CD14-positive monocyte (primary cell): Measurements from ENCODE around the gene LDLRAP1. TPM values are rescaled to one million over a fixed set of nuclear protein-coding genes. Genes with fewer than 3 reads are reported as not detected.

Source experiments
- DNase-seq, 3 donors: peaks; one replicate each; pipeline ENCODE4 v3.0.0-alpha.2; 2011 to 2022
- H2AFZ ChIP-seq: 2 replicates; pipeline ENCODE4 v1.6.0; 2012; ENCODE audit warnings: mild to moderate bottlenecking, low read depth, low read length, inconsistent platforms; ENCODE audit not compliant: insufficient read depth, poor library complexity, severe bottlenecking
- H3K27ac ChIP-seq, 2 donors: 1 replicate in 1 of 2; 2 replicates in 1 of 2; pipeline ENCODE4 v1.5.1; 2012 to 2013; ENCODE audit warnings: low read length in 2 of 2, control low read depth in 1 of 2, inconsistent platforms in 1 of 2, low read depth in 1 of 2, mild to moderate bottlenecking in 1 of 2
- H3K27me3 ChIP-seq, 2 donors: one replicate each; pipeline versions ENCODE4 v1.6.0 to v1.6.1; 2011 to 2013; ENCODE audit warnings: low read length in 2 of 2; ENCODE audit not compliant: control insufficient read depth in 2 of 2, insufficient read depth in 2 of 2
- H3K36me3 ChIP-seq, 2 donors: replicated peaks in 1 of 2; 1 replicate in 1 of 2; 2 replicates in 1 of 2; pipeline versions ENCODE4 v1.5.1 to v1.6.1; 2012 to 2013; ENCODE audit warnings: low read length in 2 of 2, control low read depth in 1 of 2, inconsistent platforms in 1 of 2, mild to moderate bottlenecking in 1 of 2; ENCODE audit not compliant: insufficient read depth in 2 of 2, control insufficient read depth in 1 of 2
- H3K4me1 ChIP-seq, 2 donors: 1 replicate in 1 of 2; 2 replicates in 1 of 2; pipeline versions ENCODE4 v1.5.1 to v1.6.1; 2012 to 2013; ENCODE audit warnings: low read length in 2 of 2, control low read depth in 1 of 2, inconsistent platforms in 1 of 2, mild to moderate bottlenecking in 1 of 2, moderate library complexity in 1 of 2; ENCODE audit not compliant: insufficient read depth in 2 of 2, control insufficient read depth in 1 of 2
- H3K4me2 ChIP-seq: replicated peaks from 2 replicates; pipeline ENCODE3; 2012; ENCODE audit warnings: low read length, moderate library complexity, mild to moderate bottlenecking; ENCODE audit not compliant: poor library complexity, severe bottlenecking; ENCODE audit errors: extremely low read depth
- H3K4me3 ChIP-seq, 3 experiments: fragments of 200-600 bp in 1 of 3; sonication (generic) in 1 of 3; replicated peaks in 1 of 3; 1 replicate in 2 of 3; 2 replicates in 1 of 3; pipeline ENCODE4 v1.5.1; 2011 to 2013; ENCODE audit warnings: low read length in 3 of 3, mild to moderate bottlenecking in 3 of 3, control low read depth in 2 of 3, low read depth in 2 of 3, inconsistent platforms in 1 of 3, moderate library complexity in 1 of 3
- H3K79me2 ChIP-seq: 2 replicates; pipeline ENCODE4 v1.6.0; 2012; ENCODE audit warnings: mild to moderate bottlenecking, control low read depth, inconsistent platforms, low read length, moderate library complexity; ENCODE audit not compliant: insufficient read depth
- H3K9ac ChIP-seq: 2 replicates; pipeline ENCODE4 v1.6.0; 2017; ENCODE audit warnings: low read length, mild to moderate bottlenecking; ENCODE audit not compliant: insufficient read depth, poor library complexity, severe bottlenecking
- H3K9me3 ChIP-seq, 2 donors: replicated peaks in 1 of 2; 1 replicate in 1 of 2; 2 replicates in 1 of 2; pipeline versions ENCODE4 v1.5.1 to v1.6.1; 2012 to 2013; ENCODE audit warnings: low read length in 2 of 2, control low read depth in 1 of 2; ENCODE audit not compliant: control insufficient read depth in 1 of 2, insufficient read depth in 1 of 2
- H4K20me1 ChIP-seq: 2 replicates; pipeline ENCODE4 v1.6.0; 2012; ENCODE audit warnings: mild to moderate bottlenecking, low read length, control low read depth, moderate library complexity; ENCODE audit not compliant: insufficient read depth
- H3K27ac Mint-ChIP-seq, 7 donors: one replicate each; pipeline ENCODE4 v1.8.0; 2020; ENCODE audit warnings: mild to moderate bottlenecking in 7 of 7, mixed read lengths in 7 of 7, moderate library complexity in 6 of 7, inconsistent platforms in 2 of 7
- H3K27me3 Mint-ChIP-seq, 3 donors: one replicate each; pipeline ENCODE4 v1.8.0; 2021 to 2022; ENCODE audit warnings: low read depth in 3 of 3, mild to moderate bottlenecking in 3 of 3, mixed read lengths in 3 of 3, moderate library complexity in 3 of 3, inconsistent platforms in 1 of 3
- H3K36me3 Mint-ChIP-seq, 2 donors: one replicate each; pipeline ENCODE4 v1.8.0; 2020; ENCODE audit warnings: mixed read lengths in 2 of 2, inconsistent platforms in 1 of 2, mild to moderate bottlenecking in 1 of 2
- H3K4me1 Mint-ChIP-seq: one replicate; pipeline ENCODE4 v1.8.0; 2020; ENCODE audit warnings: mild to moderate bottlenecking, mixed read lengths
- H3K4me3 Mint-ChIP-seq, 2 donors: one replicate each; pipeline ENCODE4 v1.8.0; 2020; ENCODE audit warnings: mild to moderate bottlenecking in 2 of 2, mixed read lengths in 2 of 2, moderate library complexity in 1 of 2
- H3K9me3 Mint-ChIP-seq, 7 donors: one replicate each; pipeline ENCODE4 v1.8.0; 2020 to 2022; ENCODE audit warnings: mixed read lengths in 7 of 7, mild to moderate bottlenecking in 6 of 7, moderate library complexity in 6 of 7, inconsistent platforms in 2 of 7
- WGBS: methylation state at CpG from one replicate; pipeline ENCODE4 v1.1.5; 2013; ENCODE audit warnings: missing lambda C conversion rate; ENCODE audit not compliant: insufficient coverage; 5-methylcytosine and 5-hydroxymethylcytosine counted together
- intact Hi-C, 2 donors: fragments of 100-400 bp; cut with micrococcal nuclease; formaldehyde crosslinking; loops; one replicate each; pipeline versions ENCODE4 v1.15.0 to v1.15.1; 2023
- polyA plus RNA-seq, 3 donors: library from polyadenylated mRNA; depleted of rRNA in 1 of 3; unstranded in 2 of 3; stranded (reverse) in 1 of 3; fragments of 300-500 nt in 2 of 3; fragments of >200 nt in 1 of 3; fragmentation: Illumina TruSeq in 2 of 3; gene quantifications; 1 replicate in 2 of 3; 2 replicates in 1 of 3; pipeline ENCODE4 v1.2.3, GENCODE V29; 2012 to 2021
- TF ChIP-seq, protein P1 (sequence below): fragments of 200-600 bp; IDR thresholded peaks from one replicate; pipeline ENCODE4 v1.8.0; 2022; ENCODE audit warnings: antibody characterized with exemption, mild to moderate bottlenecking

The LDLRAP1 gene
- polyA plus RNA-seq, 3 donors, result 12.8 to 18.5 (median 14.6) TPM

- no peaks in the 10 kb centered on the region for H3K9me3 ChIP-seq
- intact Hi-C loops, result no loop called here
- no peak overlapping the region for H3K4me2 ChIP-seq
- H3K9ac ChIP-seq, result no peak overlapping the region
- H3K27ac ChIP-seq, result no peak overlapping the region
- H3K9me3 Mint-ChIP-seq, result no peaks in the 10 kb centered on the region
- WGBS, result 79% methylated on average over 7 of the region's 9 CpGs
- H3K4me3 Mint-ChIP-seq, result no peak overlapping the region
- H3K36me3 ChIP-seq, result no peaks in the 10 kb centered on the region
- no peak overlapping the region for H3K27ac Mint-ChIP-seq
- H3K4me3 ChIP-seq, result no peak overlapping the region
- no peaks in the 10 kb centered on the region for H3K79me2 ChIP-seq
- DNase-seq, result no peak
- peaks cover 7% of the 10 kb centered on the region for H3K4me1 Mint-ChIP-seq
- no peaks in the 10 kb centered on the region for H4K20me1 ChIP-seq
- H3K27me3 Mint-ChIP-seq, result peaks cover 5 to 12% (median 8%) of the 10 kb centered on the region in 3 donors
- TF ChIP-seq, protein P1, sequence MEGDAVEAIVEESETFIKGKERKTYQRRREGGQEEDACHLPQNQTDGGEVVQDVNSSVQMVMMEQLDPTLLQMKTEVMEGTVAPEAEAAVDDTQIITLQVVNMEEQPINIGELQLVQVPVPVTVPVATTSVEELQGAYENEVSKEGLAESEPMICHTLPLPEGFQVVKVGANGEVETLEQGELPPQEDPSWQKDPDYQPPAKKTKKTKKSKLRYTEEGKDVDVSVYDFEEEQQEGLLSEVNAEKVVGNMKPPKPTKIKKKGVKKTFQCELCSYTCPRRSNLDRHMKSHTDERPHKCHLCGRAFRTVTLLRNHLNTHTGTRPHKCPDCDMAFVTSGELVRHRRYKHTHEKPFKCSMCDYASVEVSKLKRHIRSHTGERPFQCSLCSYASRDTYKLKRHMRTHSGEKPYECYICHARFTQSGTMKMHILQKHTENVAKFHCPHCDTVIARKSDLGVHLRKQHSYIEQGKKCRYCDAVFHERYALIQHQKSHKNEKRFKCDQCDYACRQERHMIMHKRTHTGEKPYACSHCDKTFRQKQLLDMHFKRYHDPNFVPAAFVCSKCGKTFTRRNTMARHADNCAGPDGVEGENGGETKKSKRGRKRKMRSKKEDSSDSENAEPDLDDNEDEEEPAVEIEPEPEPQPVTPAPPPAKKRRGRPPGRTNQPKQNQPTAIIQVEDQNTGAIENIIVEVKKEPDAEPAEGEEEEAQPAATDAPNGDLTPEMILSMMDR, result no peak
- H3K27me3 ChIP-seq, result no peaks in the 10 kb centered on the region
- H3K4me1 ChIP-seq, result no peaks in the 10 kb centered on the region
- no peak overlapping the region for H2AFZ ChIP-seq
- peaks cover 1 to 5% of the 10 kb centered on the region in 2 donors for H3K36me3 Mint-ChIP-seq
These were observed 30.2 kb downstream of the LDLRAP1 start for GRCh38 chr1:25573591-25573930.

- Mint-ChIP-seq H3K27me3 (peaks cover 5 to 12% (median 8%) of the 10 kb centered on the region in 3 donors), H3K36me3 (peaks cover 1% of the 10 kb centered on the region in 2 donors), H3K4me1 (peaks cover 7% of the 10 kb centered on the region), H3K4me3 (no peak overlapping the region), H3K27ac (peak overlapping the region in 1 of 7 donors; percentile 50), H3K9me3 (no peaks in the 10 kb centered on the region)
- WGBS, result 93% methylated on average over 8 of the region's 8 CpGs
- no peaks in the 10 kb centered on the region for H4K20me1 ChIP-seq
- no peak overlapping the region for H2AFZ ChIP-seq
- intact Hi-C loops, result no loop called here
- no peaks in the 10 kb centered on the region for H3K4me1 ChIP-seq
- TF ChIP-seq, protein P1, result no peak
- H3K27ac ChIP-seq, result no peak overlapping the region
- H3K9ac ChIP-seq, result no peak overlapping the region
- H3K4me2 ChIP-seq, result no peak overlapping the region
- no peak for DNase-seq
- no peaks in the 10 kb centered on the region for H3K79me2 ChIP-seq
- no peaks in the 10 kb centered on the region for H3K27me3 ChIP-seq
- H3K36me3 ChIP-seq, result no peaks in the 10 kb centered on the region
- H3K9me3 ChIP-seq, result no peaks in the 10 kb centered on the region
- no peak overlapping the region for H3K4me3 ChIP-seq
These were observed 30.6 kb downstream of the LDLRAP1 start for GRCh38 chr1:25573961-25574360.
